GM12891 (cell line): ENCODE results near the gene OR2F1.

Experiments used
- DNase-seq: peaks from one replicate; pipeline ENCODE4 v3.0.0; 2011; ENCODE audit warnings: low spot score; ENCODE audit not compliant: insufficient read length
- FAIRE-seq: peaks from 2 replicates; lab custom pipeline; 2011; peaks lifted over from hg19 to GRCh38; lab: Jason Lieb, UNC
- PAX5 ChIP-seq: IDR thresholded peaks from 2 replicates; pipeline ENCODE4 v1.6.1; 2011; ENCODE audit warnings: low read length, moderate library complexity, mild to moderate bottlenecking; ENCODE audit not compliant: insufficient read depth, severe bottlenecking
- POLR2A ChIP-seq: IDR thresholded peaks from 2 replicates; pipeline ENCODE4 v1.6.1; 2011; ENCODE audit warnings: low read depth, low read length, control low read depth
- POLR2AphosphoS5 ChIP-seq: IDR thresholded peaks from 2 replicates; pipeline ENCODE4 v1.6.1; 2011; ENCODE audit warnings: low read depth, low read length, control low read depth
- POU2F2 ChIP-seq: IDR thresholded peaks from 2 replicates; pipeline ENCODE4 v1.6.1; 2011; ENCODE audit warnings: low read depth, mild to moderate bottlenecking, control low read depth, low read length, moderate library complexity
- SPI1 ChIP-seq: IDR thresholded peaks from 2 replicates; pipeline ENCODE4 v1.6.1; 2011; ENCODE audit warnings: low read depth, low read length, control low read depth
- TAF1 ChIP-seq: IDR thresholded peaks from 2 replicates; pipeline ENCODE4 v1.6.1; 2011; ENCODE audit warnings: low read depth, low read length, control low read depth

OR2F1 gene

GRCh38 chr7:143953421-143953820, 1.2 kb upstream of the OR2F1 start:
- FAIRE-seq (no peak), DNase-seq (no peak)
- TF ChIP-seq PAX5: no peak
- TF ChIP-seq POLR2AphosphoS5: no peak
- TF ChIP-seq TAF1: no peak

GRCh38 chr7:143954135-143954534, 509 bp upstream of the OR2F1 start:
- TF ChIP-seq SPI1 (no peak), PAX5 (no peak), POU2F2 (no peak), POLR2A (no peak)
- no peak for FAIRE-seq
- no peak for DNase-seq

- DNase-seq (no peak), FAIRE-seq (no peak)
- TF ChIP-seq POLR2AphosphoS5 (no peak), POLR2A (no peak), TAF1 (no peak), POU2F2 (no peak), PAX5 (no peak), SPI1 (no peak)
These were observed 4.1 kb downstream of the OR2F1 start for GRCh38 chr7:143958781-143959180.

- no peak for TF ChIP-seq TAF1
- TF ChIP-seq POU2F2: no peak
- TF ChIP-seq SPI1: no peak
- no peak for TF ChIP-seq PAX5
- TF ChIP-seq POLR2A: no peak
- TF ChIP-seq POLR2AphosphoS5: no peak
- no peak for DNase-seq
- no peak for FAIRE-seq
These were observed 6.4 kb downstream of the OR2F1 start for GRCh38 chr7:143960813-143961610.

- TF ChIP-seq POU2F2 (no peak), PAX5 (no peak), TAF1 (no peak), SPI1 (no peak), POLR2A (no peak), POLR2AphosphoS5 (no peak)
- FAIRE-seq (no peak), DNase-seq (no peak)
These were observed 10.6 kb downstream of the OR2F1 start for GRCh38 chr7:143965280-143965679.

GRCh38 chr7:143967398-143967797, 12.8 kb downstream of the OR2F1 start:
- TF ChIP-seq SPI1: no peak
- no peak for TF ChIP-seq POLR2A
- TF ChIP-seq PAX5: no peak
- no peak for TF ChIP-seq POU2F2
- no peak for TF ChIP-seq TAF1
- TF ChIP-seq POLR2AphosphoS5: no peak
- FAIRE-seq (no peak), DNase-seq (no peak)

- no peak for FAIRE-seq
- no peak for TF ChIP-seq PAX5
- no peak for TF ChIP-seq POLR2A
- TF ChIP-seq POLR2AphosphoS5: no peak
- TF ChIP-seq TAF1: no peak
- TF ChIP-seq POU2F2: no peak
- TF ChIP-seq SPI1: no peak
These were observed 19.3 kb downstream of the OR2F1 start for GRCh38 chr7:143973870-143974416.

GRCh38 chr7:143974459-143974858, 19.8 kb downstream of the OR2F1 start:
- no peak for FAIRE-seq

More at GRCh38 chr7:143973870-143974416, 19.3 kb downstream of the OR2F1 start:
- no peak for DNase-seq

GRCh38 chr7:143975617-143976016, 21.0 kb downstream of the OR2F1 start:
- no peak for FAIRE-seq
- no peak for DNase-seq
- no peak for TF ChIP-seq POU2F2
- TF ChIP-seq PAX5: no peak
- no peak for TF ChIP-seq TAF1
- TF ChIP-seq POLR2A: no peak
- TF ChIP-seq SPI1: no peak
- no peak for TF ChIP-seq POLR2AphosphoS5

More at GRCh38 chr7:143974459-143974858, 19.8 kb downstream of the OR2F1 start:
- TF ChIP-seq SPI1: no peak
- no peak for DNase-seq

- DNase-seq (no peak), FAIRE-seq (no peak)
- TF ChIP-seq TAF1 (no peak), POLR2A (no peak), POLR2AphosphoS5 (no peak), POU2F2 (no peak), SPI1 (no peak), PAX5 (no peak)
These were observed 23.9 kb downstream of the OR2F1 start for GRCh38 chr7:143978585-143978984.

GRCh38 chr7:143979359-143979758, 24.7 kb downstream of the OR2F1 start:
- FAIRE-seq (no peak), DNase-seq (no peak)
- TF ChIP-seq TAF1: no peak
- no peak for TF ChIP-seq SPI1
- TF ChIP-seq POLR2AphosphoS5: no peak
- no peak for TF ChIP-seq POU2F2
